NCI-H226 (cell line): ENCODE data around the gene CNTN6.

ENCODE experiments used
- DNase-seq: peaks from one replicate; pipeline ENCODE4 v3.0.0-alpha.2; 2015

The CNTN6 gene

DNA sequence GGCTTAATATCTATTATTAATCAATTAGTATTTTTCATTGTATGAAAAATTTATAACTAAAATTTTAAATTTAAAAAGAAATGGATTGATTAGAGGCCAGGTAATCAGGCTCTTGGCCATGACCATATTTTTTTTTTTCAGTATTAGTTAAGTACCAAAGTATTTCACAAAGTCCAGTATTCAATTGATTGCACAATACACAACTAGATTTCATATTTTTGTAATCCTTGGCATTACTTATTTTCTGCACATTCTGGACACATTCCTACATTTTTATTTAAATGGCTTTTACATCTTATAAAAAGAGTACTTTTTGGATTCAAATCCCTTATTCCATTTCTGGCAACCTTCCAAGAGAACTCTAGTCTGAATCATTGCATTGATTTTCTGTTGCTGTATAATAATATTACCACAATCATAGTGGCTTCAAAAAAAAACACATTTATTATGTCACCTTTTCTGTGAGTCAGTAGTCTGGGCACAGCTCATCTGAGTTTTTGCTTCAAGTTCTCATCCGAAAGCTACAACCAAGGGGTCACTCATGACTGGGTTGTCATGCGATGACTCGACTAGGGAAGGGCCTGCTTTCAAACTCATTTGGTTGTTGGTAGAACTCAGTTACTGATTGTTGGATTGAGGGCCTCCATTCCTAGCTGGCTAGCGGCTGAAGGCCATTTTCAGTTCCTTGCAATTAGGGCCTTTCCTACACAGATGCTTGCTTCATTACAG lies 90.7 kb downstream of the CNTN6 start:
- no peak for DNase-seq

DNA sequence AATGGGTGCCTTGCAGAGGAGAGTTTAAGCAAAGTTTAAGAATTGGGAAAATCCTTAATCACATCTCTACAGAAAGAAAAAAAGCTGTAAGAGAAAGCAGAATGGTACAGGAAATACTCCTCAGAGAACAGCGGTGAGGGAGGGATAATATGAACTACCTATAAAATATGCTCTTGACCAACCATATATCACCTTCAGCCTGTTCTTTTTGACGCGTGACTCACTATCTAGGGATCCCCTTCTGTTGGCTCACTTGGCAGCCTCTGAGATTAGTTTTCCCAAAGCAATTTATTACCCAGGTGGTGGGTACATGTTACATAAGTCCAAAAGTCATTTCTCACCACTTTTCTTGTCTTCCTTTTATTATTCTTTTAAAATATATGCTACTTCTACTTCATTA lies 97.7 kb downstream of the CNTN6 start:
- DNase-seq = no peak

DNA sequence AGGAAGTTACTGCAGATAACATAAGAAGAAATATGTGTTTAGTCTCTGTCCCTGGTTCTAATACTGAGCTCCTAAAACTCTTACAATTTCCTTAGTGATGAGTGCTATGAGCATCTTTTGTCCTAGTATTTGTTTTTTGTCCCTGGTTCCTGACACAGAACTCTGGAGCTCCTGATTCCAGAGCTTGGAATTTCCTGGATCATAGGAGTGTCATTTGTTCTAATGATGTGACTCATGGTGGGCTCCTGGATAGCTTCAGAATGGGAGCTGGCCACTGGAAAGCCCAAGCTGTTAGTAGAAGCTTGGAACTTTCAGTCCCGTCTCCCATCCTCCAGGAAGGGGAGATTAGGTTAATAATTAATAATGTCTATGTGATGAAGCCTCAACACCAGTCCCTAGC lies 98.2 kb downstream of the CNTN6 start:
- DNase-seq = no peak

DNA sequence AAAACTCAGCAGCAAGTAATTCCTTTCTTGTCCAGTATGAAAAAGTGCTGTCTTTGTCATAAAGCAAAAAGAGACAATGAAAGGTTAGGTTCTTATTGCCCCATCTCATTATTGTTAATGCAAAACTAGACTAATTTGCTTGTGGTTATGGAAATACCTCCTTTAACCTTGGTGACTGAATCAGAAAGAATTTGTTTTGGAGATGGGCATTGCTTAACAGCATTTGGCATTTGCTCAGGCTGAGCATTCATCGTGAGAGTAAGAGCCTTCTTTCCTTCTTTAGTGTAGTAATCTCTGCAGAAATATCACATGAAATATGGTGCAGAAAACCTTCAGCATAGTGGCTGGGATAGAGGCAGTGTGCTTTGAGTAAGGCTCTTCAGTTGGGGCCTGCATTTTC lies 103.1 kb downstream of the CNTN6 start:
- no peak for DNase-seq

DNA sequence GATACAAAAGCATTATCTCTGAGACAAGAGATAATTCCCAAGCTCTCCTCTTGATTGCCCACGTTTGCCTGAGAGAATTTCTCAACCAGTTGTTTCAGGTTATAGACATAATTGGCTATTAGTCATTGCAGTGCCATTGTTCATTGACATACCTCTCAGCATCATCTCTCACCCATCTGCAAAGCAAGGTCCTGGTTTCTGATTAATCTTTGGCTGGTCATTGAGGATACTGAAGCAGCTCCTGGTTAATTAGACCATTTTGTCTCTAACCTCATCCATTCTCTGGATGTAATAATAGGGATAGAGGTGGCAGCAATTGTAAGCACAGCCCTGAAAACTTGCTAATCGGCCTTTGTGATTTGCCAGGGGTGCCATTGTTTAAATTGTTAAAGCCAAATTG lies 104.2 kb downstream of the CNTN6 start:
- no peak for DNase-seq

DNA sequence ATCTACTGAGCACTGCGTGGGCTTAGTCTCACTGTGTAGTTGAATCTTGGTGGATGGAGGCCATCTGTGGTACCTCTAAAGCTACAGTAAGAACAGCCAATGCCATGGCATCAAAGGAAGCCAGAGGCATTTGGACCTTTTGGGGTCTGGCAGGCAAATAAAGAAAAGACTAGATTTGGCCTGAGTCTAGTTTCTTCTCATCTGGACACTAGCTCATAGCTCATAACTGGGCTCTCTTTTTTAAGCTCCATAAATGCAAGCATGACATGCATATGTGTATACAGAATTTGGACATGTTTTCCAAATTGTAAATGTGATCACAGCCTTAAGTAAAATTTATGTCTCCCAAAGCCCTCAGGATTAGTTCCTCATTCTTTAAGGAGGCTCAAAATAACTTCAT lies 107.5 kb downstream of the CNTN6 start:
- no peak for DNase-seq

DNA sequence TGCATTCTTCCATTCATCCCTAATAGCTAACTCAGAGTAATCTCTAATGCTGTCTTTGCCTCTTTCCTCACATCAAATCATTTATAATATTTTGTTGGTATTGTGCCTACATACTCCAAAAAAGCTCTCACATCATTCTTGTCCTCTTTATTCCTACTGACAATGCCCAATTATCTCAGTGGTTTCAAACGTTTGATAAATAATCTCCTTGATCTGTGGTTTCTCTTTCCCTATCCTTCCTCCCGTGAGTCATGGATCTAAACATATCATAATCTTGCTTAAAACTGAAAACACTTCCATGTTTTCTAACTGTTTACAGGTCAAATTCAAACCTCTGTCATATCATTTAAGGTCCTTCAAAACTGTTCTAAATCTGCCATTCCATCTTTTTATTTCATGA lies 115.1 kb downstream of the CNTN6 start:
- DNase-seq = no peak

DNA sequence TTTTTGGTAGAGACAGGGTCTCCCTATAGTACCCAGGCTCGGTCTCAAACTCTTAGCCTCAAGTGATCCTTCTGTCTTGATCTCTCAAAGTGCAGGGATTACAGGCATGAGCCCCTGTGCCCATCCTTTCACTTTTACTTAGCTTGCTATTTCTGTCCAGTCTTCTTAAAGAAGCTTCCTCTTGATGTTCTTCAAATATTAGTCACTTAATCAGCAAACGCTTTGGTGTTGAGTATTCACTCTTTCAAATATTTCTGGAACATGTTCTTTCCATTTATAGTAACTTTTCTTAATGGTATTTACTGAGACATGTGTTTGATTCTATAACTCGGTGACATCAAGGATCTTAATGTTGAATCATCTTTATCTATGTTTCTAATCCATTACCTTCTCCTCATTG lies 122.1 kb downstream of the CNTN6 start:
- no peak for DNase-seq

DNA sequence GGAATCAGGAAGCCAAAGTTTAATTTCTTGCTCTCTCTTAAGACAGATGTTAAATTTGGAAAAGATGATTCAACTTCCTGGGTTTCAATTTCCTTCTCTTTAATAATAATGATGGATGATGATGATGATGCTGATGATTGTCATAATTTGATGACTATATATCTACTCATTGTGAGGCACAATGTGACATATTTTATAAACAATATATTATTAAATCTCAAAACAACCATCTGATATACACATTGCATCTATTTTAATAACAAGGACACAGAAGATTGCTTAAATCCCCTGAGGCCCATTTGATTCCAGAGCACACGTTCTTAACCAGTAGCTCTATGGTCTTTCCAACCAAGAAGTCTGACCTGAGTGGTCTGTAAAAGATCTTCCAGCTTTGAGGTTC lies 124.0 kb downstream of the CNTN6 start:
- no peak for DNase-seq

DNA sequence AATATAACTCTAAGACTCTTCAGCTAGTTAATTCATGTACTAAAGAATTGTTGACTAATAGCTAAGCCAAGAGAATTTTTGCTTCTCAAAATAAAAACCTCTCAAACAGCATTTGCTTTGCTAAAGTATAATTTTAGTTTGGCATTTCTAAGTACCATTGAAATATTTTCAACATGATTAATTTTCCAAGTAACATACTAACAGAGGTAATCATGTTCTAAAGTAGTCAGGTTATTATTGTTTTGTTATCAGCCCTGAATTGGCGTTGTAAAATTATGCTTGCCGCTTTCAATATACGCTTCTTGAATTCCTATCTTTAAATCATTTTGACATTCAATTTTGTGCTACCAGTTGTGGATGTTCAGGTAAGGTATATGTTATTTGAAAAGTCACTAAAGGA lies 134.3 kb downstream of the CNTN6 start:
- no peak for DNase-seq

DNA sequence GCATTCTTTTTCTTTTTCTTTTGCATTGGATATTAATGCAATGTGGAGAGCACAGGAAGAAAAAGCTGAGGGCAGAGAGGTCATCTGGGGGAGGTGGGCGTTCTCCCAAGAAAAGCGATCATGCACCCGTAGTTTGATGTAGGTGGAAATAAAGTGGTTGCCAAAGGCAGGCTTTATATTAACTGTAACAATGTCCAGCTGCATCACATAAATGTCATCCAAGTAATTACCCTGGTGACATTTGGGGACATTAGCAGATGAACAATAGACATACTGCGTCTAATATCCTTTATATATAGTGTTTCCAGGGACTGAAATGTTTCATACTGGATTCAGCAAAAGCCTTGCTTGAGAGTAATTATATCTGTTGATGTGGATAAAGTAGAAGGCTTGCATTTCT lies 135.5 kb downstream of the CNTN6 start:
- DNase-seq = no peak

DNA sequence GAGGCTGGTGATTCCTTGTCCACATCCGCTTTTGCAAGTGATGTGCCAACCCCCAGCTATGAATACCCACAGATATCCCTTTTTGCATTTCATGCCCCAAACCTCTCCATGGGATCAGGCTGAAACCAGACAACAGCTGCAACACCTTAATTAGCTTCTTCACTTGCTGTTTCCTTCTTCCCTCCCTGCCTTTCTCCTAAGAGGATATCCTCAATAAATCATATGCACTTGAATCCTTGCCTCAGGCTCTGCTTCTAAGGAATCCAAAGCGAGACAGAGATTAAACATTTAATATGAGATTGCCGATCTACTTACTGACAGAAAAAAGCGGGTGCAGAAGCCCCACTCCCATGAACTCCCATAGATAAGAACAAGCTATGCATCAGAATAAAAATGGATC lies 138.1 kb downstream of the CNTN6 start:
- DNase-seq = no peak

DNA sequence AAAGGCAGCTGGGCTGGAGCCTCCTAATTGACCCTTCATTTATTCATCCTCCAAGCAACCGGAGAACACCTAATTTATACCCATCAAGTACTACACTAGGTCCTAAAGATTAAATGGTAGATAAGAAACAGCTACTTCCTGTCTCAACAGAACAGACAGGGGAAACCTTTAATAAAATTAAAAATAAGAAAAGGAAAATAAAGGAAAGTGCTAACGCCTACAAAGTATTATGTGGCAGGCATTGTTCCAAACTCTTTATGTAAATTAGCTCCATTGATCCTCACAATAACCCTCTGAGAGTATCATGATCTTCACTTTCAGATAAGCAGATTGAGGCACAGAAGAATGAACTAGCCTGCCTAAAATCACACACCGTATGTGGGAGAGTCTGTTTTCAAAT lies 139.5 kb downstream of the CNTN6 start:
- DNase-seq = no peak

DNA sequence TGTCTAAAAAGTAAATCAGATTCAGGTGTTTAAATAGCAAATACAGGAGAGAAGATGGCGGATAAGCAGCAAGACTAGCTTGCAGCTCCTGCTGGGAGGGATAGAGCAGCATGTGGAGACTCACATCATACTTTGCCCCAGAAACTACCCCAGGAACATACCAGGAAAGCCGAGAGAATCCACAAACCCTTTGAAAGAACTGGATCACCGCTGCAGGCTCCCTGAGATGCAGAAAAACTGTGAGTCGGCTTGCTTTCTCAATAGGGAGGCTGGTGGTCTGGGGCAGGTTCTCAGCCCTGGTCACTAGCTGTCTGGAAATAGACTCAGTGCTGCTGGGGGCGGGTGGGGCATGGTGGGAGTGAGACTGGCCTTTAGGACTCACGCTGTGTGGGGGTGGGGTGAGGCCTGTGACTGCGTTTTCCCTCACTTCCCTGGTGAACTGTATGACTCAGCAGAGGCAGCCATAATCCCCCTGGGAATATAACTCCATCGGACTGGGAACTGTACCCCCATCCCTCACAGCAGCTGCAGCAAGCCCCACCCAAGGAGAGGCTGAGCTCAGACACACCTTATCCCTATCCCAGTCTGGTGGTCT lies 142.8 kb downstream of the CNTN6 start:
- DNase-seq = no peak

DNA sequence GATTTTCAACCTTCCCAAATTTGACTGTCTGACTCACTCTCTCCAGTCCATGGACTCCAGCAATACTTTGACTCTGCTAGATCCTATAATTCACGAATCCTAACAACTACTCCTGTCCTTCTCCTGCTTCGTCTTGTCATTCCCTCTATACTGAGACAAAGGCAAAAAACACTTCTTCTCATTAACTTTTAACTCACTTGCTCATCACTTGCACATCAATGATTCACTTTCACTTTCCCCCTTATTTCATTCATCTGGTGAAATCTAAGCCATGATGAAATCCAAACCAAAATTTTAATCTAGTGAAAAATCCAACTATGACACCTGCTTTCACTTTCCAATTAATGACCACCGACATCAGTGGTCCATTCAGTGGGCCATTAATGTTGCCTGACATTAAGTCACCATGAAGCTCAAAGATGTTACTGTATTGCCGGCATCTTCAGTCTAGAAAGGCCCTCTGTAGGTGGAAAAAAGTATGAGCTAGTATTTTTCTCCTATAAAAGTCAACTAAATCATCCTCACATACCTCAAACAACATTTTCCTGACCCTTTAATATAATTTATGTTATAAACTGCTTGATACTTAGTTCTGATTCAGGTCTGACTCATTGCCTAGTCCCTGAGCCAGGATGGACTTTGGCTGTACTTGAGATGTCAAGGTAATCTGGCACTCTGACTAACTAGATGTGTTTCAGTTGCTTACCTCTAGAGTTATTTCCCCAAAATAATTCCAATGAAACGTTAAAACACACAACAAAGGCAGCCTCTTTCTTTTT lies 158.6 kb downstream of the CNTN6 start:
- DNase-seq = no peak

DNA sequence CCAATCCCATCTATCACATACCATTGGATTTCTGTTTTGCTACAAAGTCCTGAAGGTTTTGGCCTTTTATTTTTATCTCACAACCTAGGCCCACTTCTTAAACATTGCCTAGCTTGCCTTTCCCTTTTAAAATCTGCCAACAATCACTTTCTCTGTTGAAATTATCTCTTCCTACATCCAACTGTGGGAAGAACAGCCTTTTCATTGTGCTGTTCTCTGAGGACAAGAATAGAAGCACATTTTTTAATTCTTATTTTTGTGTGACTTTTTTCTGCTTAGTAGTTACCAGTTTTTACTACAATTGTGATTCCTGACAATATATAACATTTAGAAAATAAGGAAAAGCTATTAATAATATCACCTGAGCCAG lies 159.2 kb downstream of the CNTN6 start:
- no peak for DNase-seq

DNA sequence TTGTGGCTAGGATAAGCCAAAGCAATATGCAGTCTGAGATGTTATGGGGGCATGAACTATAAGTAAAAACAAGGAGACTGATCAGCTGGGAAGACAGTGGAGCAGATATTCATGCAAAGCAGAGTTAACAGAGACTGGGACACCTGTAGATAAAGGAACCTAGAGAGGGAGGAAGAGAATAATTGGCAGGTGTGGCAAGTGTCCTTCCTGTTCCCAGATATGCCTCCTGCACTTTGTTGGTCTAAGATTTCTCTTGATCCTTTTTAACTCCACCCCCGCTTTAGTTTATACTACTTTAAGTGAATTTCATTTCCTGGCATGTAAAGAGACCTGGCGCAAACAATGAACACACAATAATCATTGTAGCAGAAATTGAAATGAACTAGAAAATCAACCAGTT lies 169.4 kb downstream of the CNTN6 start:
- DNase-seq = no peak

DNA sequence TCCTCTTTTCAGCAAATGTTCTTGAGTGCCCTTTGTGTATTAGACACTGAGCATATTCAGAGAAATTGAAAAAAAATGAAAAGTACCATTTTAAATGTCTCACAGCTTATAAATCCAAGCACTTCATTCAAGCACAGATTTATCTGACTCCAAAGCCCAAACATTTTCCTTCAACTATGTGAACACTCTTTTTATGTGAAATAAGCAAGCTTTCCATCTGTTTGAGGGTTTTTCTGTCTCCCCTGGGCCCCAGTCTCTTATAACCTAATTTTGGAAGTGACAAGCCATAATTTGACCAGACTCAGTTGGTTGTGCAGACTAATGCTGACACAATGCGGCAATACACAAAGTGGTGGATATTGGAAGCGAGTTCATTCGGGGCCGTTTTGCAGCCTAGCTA lies 170.3 kb downstream of the CNTN6 start:
- no peak for DNase-seq

DNA sequence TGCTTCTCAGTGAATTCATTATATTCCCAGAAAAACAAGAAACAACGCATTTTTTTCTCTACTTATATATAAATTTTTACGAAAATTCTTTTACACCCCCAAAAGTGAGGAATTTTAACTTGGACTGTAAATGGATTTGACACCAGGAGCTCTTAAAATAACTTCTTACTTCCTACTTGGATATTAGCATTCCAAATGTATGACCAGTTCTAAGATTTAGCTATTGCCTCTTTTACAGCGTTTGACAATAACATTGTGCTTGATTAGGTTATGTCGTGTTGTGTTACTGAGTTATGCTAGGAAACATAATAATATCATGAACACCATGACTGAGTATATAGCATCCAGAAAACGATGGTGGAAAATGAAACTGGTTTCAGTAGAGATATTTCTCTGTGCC lies 177.0 kb downstream of the CNTN6 start:
- DNase-seq = no peak

DNA sequence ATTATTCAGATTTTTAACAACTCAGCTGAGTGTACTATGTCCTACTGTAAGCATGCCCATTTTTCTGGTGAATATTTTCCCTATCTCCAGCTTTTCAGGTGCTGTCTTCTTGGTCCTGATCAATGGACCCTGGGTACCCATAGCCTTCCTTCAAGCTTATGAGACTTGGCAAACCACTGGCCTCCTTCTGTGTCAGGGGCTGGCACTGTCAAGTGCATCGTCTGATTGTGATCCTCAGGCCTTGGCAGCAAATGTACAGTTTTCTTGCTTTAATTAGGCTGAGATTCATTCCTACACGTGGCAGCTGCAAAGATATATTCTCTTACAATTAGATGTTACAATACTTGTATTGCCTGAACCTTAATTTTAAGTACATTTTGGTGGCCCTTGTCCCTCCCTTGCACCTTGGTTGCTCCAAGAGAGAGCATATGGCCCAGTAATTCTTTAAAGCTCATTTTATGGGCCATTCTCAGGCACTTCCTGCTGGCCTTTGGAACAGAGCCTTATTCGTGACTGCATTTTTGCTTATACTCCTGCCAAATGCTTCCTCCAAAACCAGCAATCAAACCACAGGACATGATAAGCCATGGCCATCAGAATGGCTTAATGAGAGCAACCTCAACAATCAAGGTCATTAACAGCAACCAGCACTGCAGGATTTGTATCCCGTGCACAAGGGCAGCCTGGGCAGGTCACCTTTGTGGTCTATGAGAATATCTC lies 179.9 kb downstream of the CNTN6 start:
- no peak for DNase-seq

DNA sequence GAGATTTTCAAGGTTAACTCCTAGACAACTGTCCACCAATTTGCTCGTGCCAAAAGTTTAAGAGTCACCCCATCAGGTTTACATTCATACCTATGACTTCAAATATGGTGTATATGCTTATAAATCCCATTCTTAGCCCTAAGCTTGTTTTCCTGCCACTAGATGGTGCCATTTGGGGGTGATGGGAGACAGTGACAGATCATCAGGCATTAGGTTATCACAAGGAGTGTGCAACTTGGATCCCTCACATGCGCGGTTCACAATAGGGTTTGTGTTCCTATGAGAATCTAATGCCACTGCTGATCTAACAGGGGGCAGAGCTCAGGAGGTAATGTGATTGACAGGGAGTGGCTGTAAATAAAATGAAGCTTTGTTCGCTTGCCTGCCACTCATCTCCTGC lies 182.7 kb downstream of the CNTN6 start:
- no peak for DNase-seq

DNA sequence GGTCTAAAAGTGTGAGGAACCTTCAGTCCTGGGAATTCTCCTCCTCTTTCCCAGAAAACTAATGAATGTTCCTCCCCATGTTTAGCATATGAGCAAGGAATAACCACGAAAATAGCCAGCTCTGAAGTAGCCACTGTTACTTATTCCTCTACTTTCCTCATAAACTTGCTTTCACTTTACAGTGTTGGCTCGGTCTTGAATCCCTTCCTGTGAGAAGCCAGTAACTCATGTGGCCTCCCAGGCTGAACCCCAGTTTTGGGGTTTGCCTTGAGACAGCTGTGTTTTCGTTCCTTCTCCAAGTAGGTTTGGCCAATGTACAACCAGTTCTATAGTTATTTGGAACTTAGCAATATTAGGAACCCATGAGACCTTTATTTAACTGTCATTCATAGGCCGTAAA lies 195.0 kb downstream of the CNTN6 start:
- DNase-seq = no peak

DNA sequence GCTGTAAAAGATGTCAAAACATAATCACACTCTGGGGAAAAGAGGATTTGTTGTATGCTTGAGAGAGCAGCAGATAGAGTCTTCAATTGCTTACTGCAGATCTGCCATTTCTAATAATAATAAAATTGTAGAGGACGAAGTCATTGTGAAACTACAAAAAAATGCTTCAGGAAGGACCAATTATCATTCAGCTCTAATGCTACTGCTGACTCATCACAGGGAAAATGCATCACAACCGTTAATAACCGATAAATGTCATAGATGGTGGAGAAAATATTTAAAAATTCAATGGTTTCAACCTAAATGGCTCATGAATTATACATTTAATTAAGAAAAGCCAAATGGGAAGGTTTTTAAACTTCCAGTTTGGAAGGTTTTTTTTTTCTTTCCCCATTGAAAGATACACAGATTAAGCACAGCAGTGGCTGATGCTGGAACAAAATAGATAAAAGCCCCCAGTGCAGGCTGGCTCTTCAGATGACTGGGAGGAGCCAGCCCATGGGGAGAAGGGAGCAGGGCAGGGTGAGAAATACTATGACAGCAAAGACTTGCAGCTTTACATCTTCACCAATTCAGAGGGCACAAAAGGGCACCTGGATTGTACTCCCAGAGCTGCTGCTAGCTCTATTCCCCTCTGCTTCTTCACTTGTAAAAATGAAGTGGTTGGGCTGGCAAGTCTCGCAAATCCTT lies 196.1 kb downstream of the CNTN6 start:
- no peak for DNase-seq
